Prostate gland (tissue), 2 donors: ENCODE measurements around the gene SERHL2. TPM values are rescaled to one million over a fixed set of nuclear protein-coding genes. Genes with fewer than 3 reads are reported as not detected.
"Not testable (repeated sequence)": the region's sequence is repeated elsewhere in the genome, so short reads cannot be mapped to it uniquely, and the experiment has no call there.

Experiments
- DNase-seq: peaks from one replicate; pipeline ENCODE4 v3.0.0-alpha.2; 2019; ENCODE audit warnings: low spot score
- H3K27ac ChIP-seq, 2 donors: fragments of 200-600 bp; sonication (generic); 2 replicates each; pipeline ENCODE4 v1.5.1; 2017 to 2019
- H3K27me3 ChIP-seq: fragments of 200-600 bp; sonication (generic); replicated peaks from 2 replicates; pipeline ENCODE4 v1.5.1; 2019; ENCODE audit not compliant: insufficient read depth
- H3K36me3 ChIP-seq, 2 donors: fragments of 200-600 bp; sonication (generic); 1 replicate in 1 of 2; 2 replicates in 1 of 2; pipeline versions ENCODE4 v1.5.1 to v1.8.1; 2017 to 2019
- H3K4me1 ChIP-seq: fragments of 200-600 bp; sonication (generic); replicated peaks from 2 replicates; pipeline ENCODE4 v1.5.1; 2019
- H3K4me3 ChIP-seq, 2 donors: fragments of 200-600 bp; sonication (generic); 2 replicates each; pipeline ENCODE4 v1.5.1; 2017 to 2019
- H3K9me3 ChIP-seq: fragments of 200-600 bp; sonication (generic); 2 replicates; pipeline ENCODE4 v1.5.1; 2017
- CTCF ChIP-seq, 4 experiments: fragments of 200-600 bp in 2 of 4; fragments of 450-650 bp in 2 of 4; sonication (generic) in 2 of 4; IDR thresholded peaks; 1 replicate in 3 of 4; 2 replicates in 1 of 4; pipeline ENCODE4 v1.5.1; 2016 to 2019; ENCODE audit warnings: antibody characterized with exemption in 4 of 4, mild to moderate bottlenecking in 2 of 4, moderate library complexity in 2 of 4
- POLR2A ChIP-seq: fragments of 450-650 bp; IDR thresholded peaks from one replicate; pipeline ENCODE4 v1.6.1; 2016; ENCODE audit warnings: antibody characterized with exemption, mild to moderate bottlenecking
- POLR2AphosphoS5 ChIP-seq: sonication (generic); formaldehyde crosslinking; IDR thresholded peaks from one replicate; pipeline ENCODE4 v1.6.1; 2017; ENCODE audit warnings: antibody characterized with exemption
- WGBS: methylation state at CpG from one replicate; pipeline ENCODE4 v1.1.5; 2018; 5-methylcytosine and 5-hydroxymethylcytosine counted together
- intact Hi-C: fragments of 100-400 bp; cut with DNase I; formaldehyde crosslinking; loops from one replicate; pipeline ENCODE4 v1.14.2; 2022
- total RNA-seq, 2 donors: library from RNA; depleted of rRNA; stranded (reverse); fragments of >200 nt; gene quantifications; one replicate each; pipeline ENCODE4 v1.1.0, GENCODE V29; 2016

Gene SERHL2
- total RNA-seq, 2 donors from 2014 or later = 10.2 to 54.7 TPM

- TF ChIP-seq CTCF (IDR thresholded peaks at IDR 0.05) = no peak
- no peak for TF ChIP-seq POLR2A
- no peak for TF ChIP-seq POLR2AphosphoS5
- Histone ChIP-seq H3K4me1 (no peaks in the 10 kb centered on the region), H3K27me3 (no peaks in the 10 kb centered on the region), H3K36me3 (peaks cover 0 to 20% of the 10 kb centered on the region in 2 donors), H3K4me3 (no peak overlapping the region), H3K9me3 (no peaks in the 10 kb centered on the region), H3K27ac (no peak overlapping the region)
- 84% methylated on average over 2 of the region's 2 CpGs for WGBS
- no peak for DNase-seq
- intact Hi-C loops = no loop called here
Measured at GRCh38 chr22:42603427-42603826, 49.7 kb downstream of the SERHL2 start.

- no peaks in the 10 kb centered on the region for H3K9me3 ChIP-seq
- no peak overlapping the region for H3K4me3 ChIP-seq
- no peaks in the 10 kb centered on the region for H3K27me3 ChIP-seq
- intact Hi-C loops = no loop called here
- TF ChIP-seq CTCF (IDR thresholded peaks at IDR 0.05) (no peak), POLR2AphosphoS5 (no peak), POLR2A (no peak)
- WGBS = 51% methylated on average over 3 of the region's 3 CpGs
- H3K4me1 ChIP-seq = peaks cover 3% of the 10 kb centered on the region
- H3K36me3 ChIP-seq = peaks cover 0 to 11% of the 10 kb centered on the region in 2 donors
- DNase-seq = no peak
- H3K27ac ChIP-seq = no peak overlapping the region
Measured at GRCh38 chr22:42604403-42604802, 50.6 kb downstream of the SERHL2 start.

- H3K27me3 ChIP-seq, intact Hi-C loops, H3K4me1 ChIP-seq, H3K9me3 ChIP-seq, DNase-seq, H3K36me3 ChIP-seq, H3K27ac ChIP-seq, H3K4me3 ChIP-seq: not testable (repeated sequence)
- whole genome bisulfite sequencing = 97% methylated on average over 27 of the region's 31 CpGs
Measured at GRCh38 chr22:42607641-42608040, 53.9 kb downstream of the SERHL2 start.

- Histone ChIP-seq H3K4me3 (no peak overlapping the region), H3K4me1 (peaks cover 13% of the 10 kb centered on the region), H3K9me3 (no peaks in the 10 kb centered on the region), H3K36me3 (peaks cover 0 to 4% of the 10 kb centered on the region in 2 donors), H3K27ac (peak overlapping the region in 1 of 2 donors; percentile 12), H3K27me3 (no peaks in the 10 kb centered on the region)
- no peak for DNase-seq
- WGBS = 62% methylated on average over 11 of the region's 11 CpGs
- intact Hi-C loops = no loop called here
- TF ChIP-seq CTCF (IDR thresholded peaks at IDR 0.05) (no peak), POLR2A (no peak), POLR2AphosphoS5 (no peak)
Measured at GRCh38 chr22:42608136-42608822, 54.5 kb downstream of the SERHL2 start.

- Histone ChIP-seq H3K4me1 (peaks cover 14% of the 10 kb centered on the region), H3K27ac (peak overlapping the region; percentile 12 to 16), H3K36me3 (peaks cover 0 to 4% of the 10 kb centered on the region in 2 donors), H3K9me3 (no peaks in the 10 kb centered on the region), H3K27me3 (no peaks in the 10 kb centered on the region), H3K4me3 (no peak overlapping the region)
- intact Hi-C loops = no loop called here
- WGBS = 30% methylated on average over 11 of the region's 11 CpGs
- DNase-seq = no peak
- TF ChIP-seq CTCF (IDR thresholded peaks at IDR 0.05) (no peak), POLR2A (no peak), POLR2AphosphoS5 (no peak)
Measured at GRCh38 chr22:42608823-42609361, 55.1 kb downstream of the SERHL2 start.
